Embryonic facial prominence (tissue), 1 donor: ENCODE measurements around the gene SLC35A1.

Source experiments
- DNase-seq: peaks from one replicate; pipeline ENCODE4 v3.0.0-alpha.2; 2016; ENCODE audit errors: extremely low spot score

Gene SLC35A1

DNA sequence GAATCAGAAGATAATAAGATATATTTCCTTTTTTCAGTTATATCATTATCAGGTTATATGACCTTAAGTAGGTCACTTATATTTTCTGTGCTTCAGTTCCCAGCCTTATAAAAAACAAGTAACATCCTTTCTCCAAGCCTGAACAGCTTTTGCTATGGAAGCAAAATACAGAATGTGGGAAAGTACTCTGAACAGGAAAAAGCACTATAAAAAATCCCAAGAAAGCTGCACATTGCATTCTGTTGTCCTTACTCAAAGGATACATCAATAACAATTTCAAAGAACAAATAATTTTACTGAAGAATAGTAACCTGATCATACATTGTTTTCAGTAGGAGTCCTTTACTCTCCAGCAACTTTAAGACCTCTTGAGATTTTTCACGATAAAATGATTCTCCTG, 56.4 kb downstream of the SLC35A1 start:
- DNase-seq, result no peak

DNA sequence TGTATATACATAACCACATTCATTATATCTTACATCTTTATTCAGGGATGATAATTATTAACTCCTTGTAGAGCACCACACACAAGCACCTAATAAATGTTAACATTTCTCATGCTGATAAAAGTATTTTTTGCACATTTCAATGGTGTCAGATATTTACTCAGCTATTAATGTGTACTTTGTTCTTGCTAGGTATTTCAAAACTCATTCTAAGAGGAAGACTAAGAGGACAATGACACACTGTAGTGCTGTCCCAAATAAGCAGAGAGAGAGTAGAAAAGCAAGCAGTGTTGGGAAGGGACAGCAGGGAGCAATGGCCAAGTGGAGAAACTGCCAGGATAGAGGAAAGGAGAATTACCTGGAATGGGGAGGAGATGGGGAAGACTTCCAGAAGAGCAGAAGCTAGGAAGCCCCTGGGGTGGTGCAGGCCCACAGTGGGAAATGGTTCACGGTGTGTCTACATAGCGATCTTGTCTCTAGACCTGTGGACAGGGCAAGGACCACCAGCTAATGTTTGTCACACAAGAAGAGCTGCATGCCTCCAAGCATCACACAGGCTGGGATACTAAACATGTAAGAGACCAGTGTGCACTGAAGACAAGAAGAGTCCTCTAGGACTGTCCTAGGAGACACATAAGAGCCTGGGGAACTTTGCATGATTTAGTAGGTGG, 61.7 kb downstream of the SLC35A1 start:
- no peak for DNase-seq

DNA sequence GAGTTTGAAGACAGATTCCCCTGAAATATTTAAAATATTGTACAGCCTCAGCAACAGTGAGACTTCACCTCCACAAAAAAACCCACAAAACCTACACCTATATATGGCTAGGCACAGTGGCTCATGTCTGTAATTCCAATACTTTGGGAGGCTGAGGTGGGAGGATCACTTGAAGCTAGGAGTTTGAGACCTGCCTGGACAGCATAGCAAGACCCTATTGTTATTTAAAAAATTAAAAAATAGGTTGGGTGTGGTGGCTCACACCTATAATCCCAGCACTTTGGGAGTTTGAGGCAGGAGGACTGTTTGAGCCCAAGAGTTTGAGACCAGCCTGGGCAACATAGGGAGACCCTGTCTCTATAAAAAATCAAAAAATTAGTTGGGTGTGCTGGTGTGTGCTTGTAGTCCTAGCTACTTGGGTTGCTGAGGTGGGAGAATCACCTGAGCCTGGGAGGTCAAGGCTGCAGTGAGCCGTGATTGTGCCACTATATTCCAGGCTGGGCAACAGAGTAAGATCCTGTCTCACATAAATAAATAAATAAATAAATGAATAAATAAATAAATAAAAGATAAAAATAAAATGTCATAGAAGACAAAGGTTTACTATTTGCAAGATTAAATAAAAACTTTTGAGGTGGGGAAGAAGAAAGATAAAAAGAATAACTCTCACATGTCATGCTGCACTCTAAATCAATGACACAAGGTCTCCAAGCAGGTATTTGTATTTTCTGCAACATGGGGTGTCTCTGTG, 65.9 kb downstream of the SLC35A1 start:
- no peak for DNase-seq

DNA sequence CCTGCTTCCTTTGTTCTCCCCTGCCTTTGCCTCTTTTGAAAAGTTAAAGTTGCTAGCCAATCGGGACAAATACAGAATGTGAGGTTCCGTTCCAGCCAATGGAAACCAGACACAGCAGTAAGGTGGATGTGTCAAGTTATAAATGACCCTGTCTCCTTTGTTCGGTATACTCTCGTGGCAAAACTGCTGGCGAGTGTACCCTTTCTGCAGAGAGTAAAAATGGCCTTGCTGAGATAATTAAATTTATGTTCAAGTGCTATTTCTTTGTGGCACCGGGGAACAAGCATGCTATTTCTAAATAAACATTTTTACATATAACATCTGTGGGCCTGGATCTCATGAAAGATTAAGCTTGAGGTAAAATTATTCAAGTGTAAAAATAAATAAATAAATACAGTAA, 66.8 kb downstream of the SLC35A1 start:
- no peak for DNase-seq

DNA sequence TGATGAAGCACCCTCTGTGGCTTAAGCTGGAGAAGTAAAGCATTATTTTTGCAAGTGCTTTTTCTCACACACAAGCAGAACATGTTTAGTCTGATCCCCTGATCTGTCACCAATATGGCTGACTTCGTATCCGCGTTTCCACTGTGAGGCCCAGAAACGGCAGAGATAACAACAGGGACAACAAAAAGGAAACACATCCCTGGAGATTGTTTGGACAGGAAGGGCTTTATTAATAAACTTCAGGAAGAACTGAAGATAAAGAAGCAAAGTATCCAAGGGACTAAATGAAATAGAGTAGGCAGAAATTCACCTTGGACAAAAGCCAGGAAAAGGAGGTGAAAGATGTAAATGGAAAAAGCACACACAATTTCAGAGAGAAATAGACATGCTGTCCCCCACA, 67.8 kb downstream of the SLC35A1 start:
- no peak for DNase-seq

DNA sequence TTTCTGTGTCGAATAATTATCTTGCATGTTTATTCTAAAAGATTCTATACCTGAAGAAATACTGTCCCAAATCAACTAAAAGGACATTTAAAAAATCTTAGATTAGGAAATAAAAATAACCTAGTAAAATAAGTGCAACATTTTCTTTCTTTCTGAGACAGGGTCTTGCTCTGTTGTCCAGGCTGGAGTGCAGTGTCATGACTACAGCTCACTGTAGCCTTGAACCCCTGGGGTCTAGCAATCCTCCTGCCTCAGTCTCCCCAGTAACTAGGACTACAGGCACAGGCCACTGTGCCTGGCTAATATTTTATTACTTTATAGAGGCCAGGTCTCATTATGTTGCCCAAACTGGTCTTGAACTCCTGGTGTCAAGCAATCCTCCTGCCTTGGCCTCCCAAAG, 68.3 kb downstream of the SLC35A1 start:
- no peak for DNase-seq

DNA sequence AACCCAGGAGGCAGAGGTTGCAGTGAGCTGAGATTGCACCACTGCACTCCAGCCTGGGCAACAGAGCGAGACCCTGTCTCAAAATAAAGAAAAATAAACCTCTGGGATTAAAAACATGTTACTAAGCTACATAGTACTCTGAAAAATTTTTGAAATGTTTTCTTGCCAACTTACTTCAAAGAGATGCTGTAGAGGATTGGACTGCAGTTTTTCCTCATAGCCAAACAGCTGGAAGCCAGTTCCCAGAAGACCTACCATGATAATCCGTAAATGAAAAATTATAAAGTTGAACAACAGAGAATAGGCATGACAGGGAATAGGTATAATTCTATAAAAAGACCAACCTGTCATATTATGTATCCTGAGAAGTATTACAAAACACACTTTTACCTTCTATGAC, 69.0 kb downstream of the SLC35A1 start:
- no peak for DNase-seq

DNA sequence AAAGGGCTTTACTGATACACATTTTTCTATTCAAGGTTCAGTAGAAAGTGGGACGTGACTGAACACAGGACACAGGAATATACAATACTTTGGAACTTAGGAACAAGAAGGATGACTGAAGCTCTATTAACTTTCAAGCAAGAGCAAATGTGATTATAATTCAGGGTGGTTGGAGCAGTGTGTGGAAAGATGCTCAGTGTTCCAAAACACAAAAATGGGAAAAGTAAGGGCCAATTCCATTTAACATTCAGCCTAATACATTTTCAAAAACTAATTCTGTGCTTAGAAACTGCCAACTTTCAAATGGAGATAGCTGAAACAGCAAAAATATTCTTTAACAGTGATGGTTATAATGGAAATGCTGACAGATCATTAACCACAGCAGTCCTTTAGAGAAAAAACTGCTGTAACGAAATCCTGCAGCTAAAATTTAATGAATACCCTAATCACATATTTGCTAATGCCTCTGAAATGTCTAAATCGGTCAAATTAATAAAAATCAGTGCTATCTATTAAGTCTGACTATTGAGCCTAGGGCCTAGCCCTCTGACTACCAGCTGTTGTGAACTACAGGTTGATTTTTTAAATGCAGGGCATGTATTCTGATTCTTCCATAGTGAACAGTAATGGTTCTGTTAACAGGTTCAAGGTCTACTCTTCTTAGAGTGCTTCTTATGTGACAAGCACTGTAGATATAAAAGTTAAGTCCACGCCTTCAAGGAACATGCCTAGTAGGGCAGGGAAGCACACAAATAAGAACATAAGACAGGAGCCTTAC, 71.1 kb downstream of the SLC35A1 start:
- no peak for DNase-seq

DNA sequence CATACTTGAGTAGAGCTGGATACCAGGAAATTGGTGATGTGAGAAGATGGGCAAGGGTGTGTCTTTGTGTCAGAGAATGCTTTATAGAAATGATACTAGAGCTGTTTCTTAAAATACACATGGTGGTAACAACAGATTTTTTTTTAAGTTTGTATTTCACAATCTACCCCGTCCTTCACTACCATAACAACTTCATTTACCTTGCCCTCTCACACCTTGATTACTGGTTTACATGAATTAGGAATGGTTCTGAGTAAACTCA, 71.6 kb downstream of the SLC35A1 start:
- DNase-seq, result no peak

DNA sequence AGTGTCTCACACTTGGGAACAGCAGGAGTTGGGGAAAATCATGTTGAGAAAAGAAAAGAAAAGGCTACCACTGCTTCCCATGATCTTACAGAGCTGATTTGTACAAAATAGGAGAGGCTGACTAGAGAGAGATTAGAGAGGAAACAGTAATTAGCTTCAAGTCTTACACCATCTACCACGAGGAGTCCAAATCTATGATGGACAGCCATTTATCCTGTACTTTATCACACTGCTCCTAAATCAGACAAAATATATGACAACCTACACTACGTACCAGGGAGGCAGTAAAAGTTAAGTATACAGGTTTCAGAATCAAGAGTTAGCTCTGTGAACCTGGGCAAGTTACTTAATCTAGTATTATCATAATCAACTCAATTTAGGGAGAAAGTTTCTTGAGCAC, 79.0 kb downstream of the SLC35A1 start:
- no peak for DNase-seq

DNA sequence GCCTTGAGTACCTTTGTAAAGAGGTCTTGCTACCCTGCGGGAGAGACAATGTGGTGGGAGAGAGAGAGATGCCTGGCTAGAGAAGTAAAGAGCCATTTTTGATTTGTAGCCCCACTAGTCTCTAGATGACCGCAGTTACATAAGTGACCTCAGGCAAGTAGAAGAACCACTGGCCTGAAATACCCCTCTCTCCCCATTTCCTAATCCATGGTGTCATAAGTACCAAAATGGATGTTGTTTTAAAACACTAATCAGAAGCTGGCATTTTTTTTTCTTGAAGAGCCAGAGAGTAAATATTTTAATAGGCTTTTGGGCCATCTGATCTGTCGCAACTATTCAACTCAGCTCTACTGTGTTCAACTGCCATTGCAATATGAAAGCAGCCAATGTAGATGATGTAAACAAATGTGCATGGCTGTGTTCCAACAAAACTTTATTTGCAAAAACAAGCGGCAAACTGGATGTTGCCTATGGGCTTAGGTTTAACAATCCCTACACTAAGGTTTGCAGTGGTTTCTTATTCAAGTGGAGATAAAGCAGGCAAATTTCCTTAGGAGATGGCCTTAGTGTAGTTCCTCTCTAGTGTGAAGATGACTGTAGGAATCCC, 80.5 kb downstream of the SLC35A1 start:
- DNase-seq, result no peak

DNA sequence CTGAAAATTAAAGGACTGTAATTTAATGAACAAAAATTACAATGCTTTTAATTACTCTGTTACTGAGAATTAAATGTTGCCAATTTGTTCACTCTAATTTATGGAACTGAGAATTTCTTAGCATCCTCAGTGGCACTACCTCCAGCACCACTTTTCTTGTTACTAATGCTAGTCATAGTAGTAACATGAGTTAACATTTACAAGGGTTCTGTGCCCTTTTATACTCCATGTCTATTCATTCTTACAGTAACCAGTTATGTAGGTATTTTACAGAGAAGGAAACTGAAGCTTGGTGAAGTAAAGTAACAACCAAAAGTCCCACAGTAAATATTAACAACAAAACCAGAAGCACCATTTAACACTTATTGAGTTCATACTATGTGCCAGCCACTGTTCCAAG, 82.7 kb downstream of the SLC35A1 start:
- DNase-seq, result no peak

DNA sequence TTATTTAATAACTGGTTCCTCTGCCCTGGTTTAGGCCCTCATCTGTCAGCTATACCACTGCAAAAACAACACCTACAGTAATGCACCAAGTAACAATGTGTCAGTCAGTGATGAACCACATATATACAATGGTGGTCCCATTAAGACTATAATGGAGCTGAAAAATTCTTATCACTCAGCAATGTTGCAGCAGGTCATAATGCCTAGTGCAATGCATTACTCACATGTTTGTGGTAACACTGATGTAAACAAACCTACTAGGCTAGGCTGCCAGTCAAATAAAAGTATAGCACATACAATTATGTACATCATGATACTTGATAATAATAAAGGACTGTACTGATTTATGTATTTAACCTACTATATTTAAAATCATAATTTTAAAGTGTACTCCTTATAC, 85.7 kb downstream of the SLC35A1 start:
- no peak for DNase-seq

DNA sequence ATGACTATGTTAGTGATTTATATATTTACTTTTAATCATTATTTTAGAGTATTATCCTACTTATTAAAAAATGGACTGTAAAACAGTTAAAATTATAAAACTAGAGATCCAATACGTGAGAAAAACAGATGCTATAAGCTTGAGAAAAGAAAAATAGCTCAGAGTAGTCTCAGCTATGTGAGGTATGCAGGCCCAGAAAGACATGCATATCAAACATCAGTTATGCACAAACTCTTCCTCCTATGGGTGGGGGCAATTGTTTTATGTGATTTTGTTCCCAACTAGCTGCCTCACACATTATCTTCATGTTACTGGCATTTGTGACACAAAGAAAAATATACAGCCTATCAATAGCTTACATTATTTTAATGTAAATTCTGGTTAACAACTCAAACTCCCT, 88.2 kb downstream of the SLC35A1 start:
- DNase-seq, result no peak
